Thymus (tissue), 11 donors: ENCODE measurements around the gene TSR3. TPM values are rescaled to one million over a fixed set of nuclear protein-coding genes. Genes with fewer than 3 reads are reported as not detected.
A peak's percentile ranks its signal among the peaks of the same experiment; 100 is the strongest.

Experiments
- DNase-seq, 9 donors: peaks; one replicate each; pipeline ENCODE4 v3.0.0-alpha.2; 2013; ENCODE audit warnings: low spot score in 9 of 9, low read depth in 6 of 9, missing footprints in 1 of 9
- H3K27ac ChIP-seq, 2 donors: one replicate each; pipeline ENCODE4 v1.5.1; 2013; ENCODE audit warnings: control low read depth in 1 of 2, low read depth in 1 of 2, low read length in 1 of 2, mild to moderate bottlenecking in 1 of 2, moderate library complexity in 1 of 2
- H3K27me3 ChIP-seq, 2 donors: one replicate each; pipeline ENCODE4 v1.5.1; 2013; ENCODE audit warnings: low read length in 1 of 2; ENCODE audit not compliant: control insufficient read depth in 2 of 2, insufficient read depth in 1 of 2
- H3K36me3 ChIP-seq, 2 donors: one replicate each; pipeline ENCODE4 v1.5.1; 2013; ENCODE audit warnings: low read length in 1 of 2, mild to moderate bottlenecking in 1 of 2, moderate library complexity in 1 of 2; ENCODE audit not compliant: control insufficient read depth in 2 of 2, insufficient read depth in 2 of 2
- H3K4me1 ChIP-seq, 2 donors: one replicate each; pipeline ENCODE4 v1.5.1; 2013; ENCODE audit warnings: low read length in 2 of 2; ENCODE audit not compliant: control insufficient read depth in 2 of 2, insufficient read depth in 2 of 2
- H3K4me3 ChIP-seq, 2 donors: one replicate each; pipeline ENCODE4 v1.5.1; 2013; ENCODE audit warnings: low read length in 2 of 2, control low read depth in 1 of 2, mild to moderate bottlenecking in 1 of 2
- H3K9me3 ChIP-seq, 2 donors: one replicate each; pipeline ENCODE4 v1.5.1; 2013; ENCODE audit warnings: low read length in 1 of 2, mild to moderate bottlenecking in 1 of 2; ENCODE audit not compliant: control insufficient read depth in 2 of 2, insufficient read depth in 1 of 2
- WGBS: extraction: QIAGEN DNeasy Blood & Tissue Kit; methylation state at CpG from one replicate; pipeline ENCODE4 v1.1.7; 2013; 5-methylcytosine and 5-hydroxymethylcytosine counted together
- polyA plus RNA-seq: library from polyadenylated mRNA; stranded (reverse); fragments of 200-250 nt; gene quantifications from one replicate; pipeline ENCODE4 v1.2.3, GENCODE V29; 2013
- total RNA-seq: library from RNA; stranded (reverse); fragments of 120-200 nt; gene quantifications from one replicate; pipeline ENCODE4 v1.2.4, GENCODE V29; 2013
- donor health status: healthy.

Gene TSR3
- total and polyA plus RNA-seq, 2 donors = 38.7 to 46.8 TPM

DNA sequence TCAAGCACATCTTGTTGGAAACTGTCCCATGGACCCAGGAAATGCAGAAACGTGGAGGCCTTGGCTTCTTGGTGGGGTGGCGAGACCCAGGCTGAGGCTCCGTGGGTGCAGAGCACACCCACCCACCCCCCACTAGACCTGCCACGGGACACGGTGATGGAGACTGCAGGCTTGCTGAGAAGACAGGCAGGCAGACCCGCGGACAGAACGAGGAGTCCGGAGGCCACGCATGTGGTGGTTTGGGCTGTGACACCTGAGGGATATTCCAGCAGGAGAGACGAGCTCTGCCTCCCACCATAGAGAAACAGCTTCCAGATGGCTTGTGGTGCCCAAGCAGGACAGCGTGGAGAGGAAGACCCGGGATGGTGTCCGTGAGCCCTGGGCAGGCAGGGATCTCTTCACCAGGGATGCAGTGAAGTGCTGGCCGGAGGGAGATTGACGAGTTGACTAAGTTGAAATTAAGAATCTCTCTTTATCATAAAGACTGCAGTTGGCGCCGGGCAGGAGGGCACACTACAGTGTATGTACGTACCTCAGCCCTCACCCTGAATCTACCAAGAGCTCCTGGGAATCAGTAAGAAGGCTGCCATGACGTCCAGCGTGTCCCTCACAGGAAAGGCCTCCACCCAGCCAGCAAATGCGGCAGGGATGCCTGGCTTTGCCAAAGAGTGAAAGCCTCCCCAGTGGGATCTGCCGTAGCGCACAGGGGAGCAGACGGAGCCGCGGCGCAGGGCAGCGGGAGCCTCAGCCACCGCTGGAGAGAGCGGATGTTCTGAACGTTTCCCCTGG is 34.0 kb downstream of the TSR3 start:
- H3K36me3 ChIP-seq = peaks cover 95% of the 10 kb centered on the region in 2 donors
- DNase-seq = no peak
- no peak overlapping the region for H3K27ac ChIP-seq
- no peak overlapping the region for H3K4me3 ChIP-seq
- WGBS = 98% methylated on average over 32 of the region's 32 CpGs
- no peaks in the 10 kb centered on the region for H3K27me3 ChIP-seq
- H3K4me1 ChIP-seq = no peaks in the 10 kb centered on the region
- no peaks in the 10 kb centered on the region for H3K9me3 ChIP-seq

- Histone ChIP-seq H3K9me3 (no peaks in the 10 kb centered on the region), H3K4me1 (peaks cover 13 to 16% of the 10 kb centered on the region in 2 donors), H3K36me3 (peaks cover 89 to 92% of the 10 kb centered on the region in 2 donors), H3K27me3 (no peaks in the 10 kb centered on the region), H3K4me3 (no peak overlapping the region), H3K27ac (no peak overlapping the region)
- DNase-seq = no peak
- WGBS = 98% methylated on average over 14 of the region's 14 CpGs
Observed at GRCh38 chr16:1316033-1316405, 35.7 kb downstream of the TSR3 start.

DNA sequence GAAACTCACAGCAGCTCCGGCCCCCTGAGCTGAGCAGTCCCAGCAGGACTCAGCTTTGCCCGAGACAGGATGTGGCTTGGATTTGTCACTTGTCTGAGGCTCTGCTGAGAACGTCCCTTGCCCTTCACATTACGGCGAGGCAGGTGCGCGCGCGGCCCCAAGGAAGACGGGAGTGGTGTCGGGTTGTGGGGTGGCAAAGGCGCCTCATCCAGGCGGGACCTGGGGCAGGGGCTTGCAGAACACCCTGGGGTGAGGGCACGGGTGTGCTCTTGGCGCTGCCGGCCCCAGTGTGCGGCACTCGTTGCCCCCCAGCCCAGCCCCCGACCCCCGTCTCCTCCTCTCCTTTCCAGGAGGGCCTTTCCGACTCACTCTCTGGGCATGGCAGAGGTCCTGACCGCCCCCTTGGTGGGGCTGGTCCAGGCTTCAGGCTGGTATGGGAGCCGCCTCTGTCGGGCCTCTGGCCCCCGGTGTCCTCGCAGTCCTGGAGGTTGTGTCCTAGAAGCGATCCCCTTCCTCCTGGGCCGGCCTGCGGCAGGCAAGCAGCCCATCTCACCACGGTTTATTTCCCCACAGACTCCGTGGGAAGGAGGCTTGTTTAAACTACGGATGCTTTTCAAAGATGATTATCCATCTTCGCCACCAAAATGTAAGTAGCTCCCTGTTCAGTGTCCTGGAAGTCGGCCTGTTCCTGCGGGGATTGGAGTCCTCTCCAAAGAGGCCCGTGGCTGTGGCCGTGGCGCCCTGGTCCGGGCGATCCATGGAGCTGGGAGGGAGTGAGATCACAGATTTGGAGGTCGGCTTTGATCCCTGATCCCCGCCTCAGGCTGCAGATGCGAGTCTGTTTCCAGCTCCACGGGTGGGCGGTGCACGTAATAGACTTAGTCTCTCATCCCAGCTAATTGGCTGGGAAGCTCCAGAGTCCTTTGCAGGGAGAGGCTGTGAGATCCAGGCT is 36.3 kb downstream of the TSR3 start:
- Histone ChIP-seq H3K4me1 (peaks cover 13 to 20% of the 10 kb centered on the region in 2 donors), H3K4me3 (no peak overlapping the region), H3K27ac (no peak overlapping the region), H3K9me3 (no peaks in the 10 kb centered on the region), H3K36me3 (peaks cover 82 to 85% of the 10 kb centered on the region in 2 donors), H3K27me3 (no peaks in the 10 kb centered on the region)
- 90% methylated on average over 46 of the region's 46 CpGs for WGBS
- DNase-seq = no peak

GRCh38 chr16:1314399-1315068 is 37.1 kb downstream of the TSR3 start:
- no peak for DNase-seq
- H3K4me1 ChIP-seq = peaks cover 13 to 20% of the 10 kb centered on the region in 2 donors

DNA sequence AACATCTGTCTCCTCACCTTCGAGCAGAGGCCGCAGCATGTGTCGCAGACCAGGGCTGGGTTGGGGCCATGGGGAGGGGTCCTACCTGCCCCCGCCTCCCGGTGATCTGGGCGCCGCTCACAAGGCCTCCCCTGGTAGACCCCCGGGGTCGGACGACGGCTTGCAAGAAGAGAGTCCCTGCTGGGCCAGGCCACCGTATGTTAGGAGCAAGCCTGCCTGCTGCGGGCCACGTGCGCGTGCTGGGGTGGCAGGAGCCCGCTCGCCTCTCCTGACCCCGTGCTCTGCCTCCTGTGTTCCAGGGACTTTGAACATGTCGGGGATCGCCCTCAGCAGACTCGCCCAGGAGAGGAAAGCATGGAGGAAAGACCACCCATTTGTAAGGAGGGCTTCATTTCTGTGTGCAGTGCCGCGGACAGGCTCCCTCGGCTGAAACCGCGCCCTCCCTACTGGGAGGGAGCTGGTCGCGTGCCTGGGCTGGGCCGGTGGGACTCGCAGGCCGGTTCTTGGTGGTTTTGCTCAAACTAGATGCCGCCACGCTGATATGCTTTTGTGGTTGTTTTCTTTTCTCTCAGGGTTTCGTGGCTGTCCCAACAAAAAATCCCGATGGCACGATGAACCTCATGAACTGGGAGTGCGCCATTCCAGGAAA is 37.8 kb downstream of the TSR3 start:
- Histone ChIP-seq H3K27ac (no peak overlapping the region), H3K27me3 (no peaks in the 10 kb centered on the region), H3K4me3 (no peak overlapping the region), H3K9me3 (no peaks in the 10 kb centered on the region), H3K4me1 (peaks cover 13 to 20% of the 10 kb centered on the region in 2 donors), H3K36me3 (peaks cover 67 to 70% of the 10 kb centered on the region in 2 donors)
- WGBS = 93% methylated on average over 38 of the region's 38 CpGs
- DNase-seq = no peak

More at GRCh38 chr16:1314399-1315068, 37.1 kb downstream of the TSR3 start:
- no peak overlapping the region for H3K4me3 ChIP-seq
- H3K36me3 ChIP-seq = peaks cover 74 to 77% of the 10 kb centered on the region in 2 donors
- H3K27me3 ChIP-seq = no peaks in the 10 kb centered on the region
- no peak overlapping the region for H3K27ac ChIP-seq
- 97% methylated on average over 28 of the region's 28 CpGs for WGBS
- no peaks in the 10 kb centered on the region for H3K9me3 ChIP-seq

DNA sequence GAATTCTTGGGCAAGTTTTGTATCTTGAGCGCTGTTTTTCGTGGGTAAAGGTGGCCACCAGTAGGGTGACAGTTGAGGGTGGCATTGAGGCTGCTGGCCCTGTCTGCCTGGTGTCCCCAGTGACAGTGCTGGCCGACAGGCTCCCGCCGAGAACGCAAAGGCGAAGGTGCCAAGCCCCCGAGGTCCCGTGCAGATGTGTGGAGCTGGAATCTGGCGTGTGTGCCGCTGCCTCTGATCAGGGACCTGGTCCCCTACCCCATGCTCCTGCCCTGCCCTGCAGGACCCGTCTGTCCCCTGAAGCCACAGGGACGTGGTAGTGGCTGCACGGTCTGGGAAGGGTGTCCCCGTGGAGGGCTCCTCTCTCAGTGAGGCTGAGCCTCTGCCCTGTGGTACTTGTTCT is 38.8 kb downstream of the TSR3 start:
- H3K4me3 ChIP-seq = no peak overlapping the region
- no peaks in the 10 kb centered on the region for H3K9me3 ChIP-seq
- DNase-seq = no peak
- no peaks in the 10 kb centered on the region for H3K27me3 ChIP-seq
- H3K36me3 ChIP-seq = peaks cover 58 to 61% of the 10 kb centered on the region in 2 donors
- peaks cover 16 to 20% of the 10 kb centered on the region in 2 donors for H3K4me1 ChIP-seq
- 96% methylated on average over 15 of the region's 15 CpGs for WGBS
- H3K27ac ChIP-seq = no peak overlapping the region

GRCh38 chr16:1312467-1312816 is 39.2 kb downstream of the TSR3 start:
- WGBS = 88% methylated on average over 16 of the region's 16 CpGs
- Histone ChIP-seq H3K9me3 (no peaks in the 10 kb centered on the region), H3K4me3 (no peak overlapping the region), H3K4me1 (peaks cover 16 to 20% of the 10 kb centered on the region in 2 donors), H3K36me3 (peaks cover 53 to 56% of the 10 kb centered on the region in 2 donors), H3K27ac (no peak overlapping the region), H3K27me3 (no peaks in the 10 kb centered on the region)
- no peak for DNase-seq

DNA sequence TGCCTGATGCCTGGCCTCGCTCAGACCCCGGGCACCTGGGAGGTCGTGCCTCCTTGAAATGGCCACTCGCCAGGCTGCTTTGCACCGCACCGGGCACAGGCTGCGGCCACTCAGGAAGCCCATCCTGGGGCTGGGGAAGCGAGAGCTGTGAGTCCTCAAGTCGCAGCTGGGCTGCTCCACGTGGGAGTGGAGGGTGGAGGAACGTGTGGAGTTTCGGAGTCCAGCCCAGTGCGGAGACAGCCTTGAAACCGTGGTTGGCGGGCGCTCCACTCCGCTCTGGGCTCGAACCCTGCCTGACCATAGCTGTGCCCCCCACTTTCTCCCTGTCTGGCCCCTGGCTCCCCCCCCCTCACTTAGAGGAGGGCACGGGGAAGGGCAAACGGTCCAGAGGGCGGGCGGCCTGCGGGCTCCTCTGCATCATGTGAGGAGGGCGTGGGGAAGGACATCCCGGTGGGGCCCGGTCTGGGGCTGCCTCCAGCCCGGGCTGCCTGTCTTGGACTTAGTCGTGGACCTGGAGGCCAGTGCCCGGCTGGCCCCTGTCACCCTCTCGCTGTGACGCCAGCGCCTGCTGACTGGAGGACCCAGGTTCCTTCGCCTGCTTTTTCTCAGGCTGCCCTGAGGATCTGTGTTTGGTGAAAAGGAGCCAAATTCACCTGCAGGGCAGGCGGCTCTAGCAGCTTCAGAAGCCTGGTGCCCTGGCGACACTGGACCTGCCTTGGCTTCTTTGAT is 39.8 kb downstream of the TSR3 start:
- H3K4me3 ChIP-seq = peak overlapping the region; percentile 75 to 93
- no peak overlapping the region for H3K27ac ChIP-seq
- no peaks in the 10 kb centered on the region for H3K9me3 ChIP-seq
- DNase-seq = no peak
- H3K36me3 ChIP-seq = peaks cover 48 to 51% of the 10 kb centered on the region in 2 donors
- 73% methylated on average over 35 of the region's 35 CpGs for WGBS
- no peaks in the 10 kb centered on the region for H3K27me3 ChIP-seq
- H3K4me1 ChIP-seq = peaks cover 16 to 20% of the 10 kb centered on the region in 2 donors
